CMK (cell line): ENCODE measurements around the gene RNF10.
A peak's percentile ranks its signal among the peaks of the same experiment; 100 is the strongest.
"Not testable (repeated sequence)": the region's sequence is repeated elsewhere in the genome, so short reads cannot be mapped to it uniquely, and the experiment has no call there.

Experiments
- DNase-seq: peaks from one replicate; pipeline ENCODE4 v3.0.0-alpha.2; 2010; ENCODE audit warnings: low read depth

The RNF10 gene

DNA sequence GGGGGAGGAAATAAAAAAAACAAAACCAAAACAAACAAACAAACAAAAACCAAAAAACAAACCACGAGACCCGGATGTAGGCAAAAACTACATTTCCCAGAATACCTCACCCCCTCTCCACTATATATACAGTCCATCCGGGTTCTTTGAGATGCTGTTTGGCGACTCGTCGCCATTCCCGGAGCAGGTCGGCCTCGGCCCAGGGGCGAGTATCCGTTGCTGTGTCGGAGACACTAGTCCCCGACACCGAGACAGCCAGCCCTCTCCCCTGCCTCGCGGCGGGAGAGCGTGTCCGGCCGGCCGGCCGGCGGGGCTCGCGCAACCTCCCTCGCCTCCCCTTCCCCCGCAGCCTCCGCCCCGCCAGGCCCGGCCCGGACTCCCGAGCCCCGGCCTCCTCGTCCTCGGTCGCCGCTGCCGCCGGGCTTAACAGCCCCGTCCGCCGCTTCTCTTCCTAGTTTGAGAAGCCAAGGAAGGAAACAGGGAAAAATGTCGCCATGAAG, at the start of gene RNF10:
RNF10 (plus strand) TSS at position 154 of the 500 bp plus-strand sequence. CDS start 456 bp downstream, outside the sequence.
- peak; percentile 59 for DNase-seq

DNA sequence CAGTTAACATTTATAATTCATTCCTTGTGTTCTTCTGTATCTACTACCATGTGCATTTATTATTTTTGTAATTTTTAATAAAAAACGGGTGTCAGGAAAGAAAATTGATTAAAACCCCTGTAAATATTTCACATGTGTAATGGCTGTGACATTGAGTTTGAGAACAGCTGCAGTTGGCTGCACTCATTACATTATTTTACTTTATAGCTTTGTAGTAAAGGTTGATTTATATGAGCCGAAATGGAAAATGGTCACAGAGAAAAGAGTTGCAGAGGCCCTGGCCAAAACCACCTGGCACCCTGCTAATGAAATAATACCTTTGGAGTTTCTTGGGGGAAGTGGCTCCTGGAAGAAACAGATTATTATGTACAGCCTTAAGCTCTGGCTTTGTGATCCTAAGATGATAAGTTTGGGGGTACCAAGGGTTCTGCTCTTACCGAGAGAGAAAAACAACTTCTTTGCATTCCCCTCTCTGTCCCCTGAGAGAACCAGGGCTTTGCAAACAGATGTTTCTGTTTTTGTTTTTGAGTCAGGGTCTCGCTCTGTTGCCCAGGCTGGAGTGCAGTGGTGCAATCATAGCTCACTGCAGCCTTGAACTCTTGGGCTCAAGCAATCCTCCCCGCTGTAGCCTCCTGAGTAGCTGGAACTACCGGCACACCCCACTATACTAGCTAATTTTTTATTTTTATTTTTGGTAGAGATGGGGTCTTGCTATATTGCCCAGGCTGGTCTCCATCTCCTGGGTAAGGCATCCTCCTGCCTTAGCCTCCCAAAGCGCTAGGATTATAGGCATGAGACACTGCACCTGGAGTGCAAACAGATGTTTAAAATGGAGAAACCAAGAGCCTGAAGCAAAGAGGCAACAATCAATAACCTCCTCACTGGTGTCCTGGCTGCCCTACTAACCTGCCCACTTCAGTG, 47.9 kb upstream of the RNF10 start:
- no peak for DNase-seq

DNA sequence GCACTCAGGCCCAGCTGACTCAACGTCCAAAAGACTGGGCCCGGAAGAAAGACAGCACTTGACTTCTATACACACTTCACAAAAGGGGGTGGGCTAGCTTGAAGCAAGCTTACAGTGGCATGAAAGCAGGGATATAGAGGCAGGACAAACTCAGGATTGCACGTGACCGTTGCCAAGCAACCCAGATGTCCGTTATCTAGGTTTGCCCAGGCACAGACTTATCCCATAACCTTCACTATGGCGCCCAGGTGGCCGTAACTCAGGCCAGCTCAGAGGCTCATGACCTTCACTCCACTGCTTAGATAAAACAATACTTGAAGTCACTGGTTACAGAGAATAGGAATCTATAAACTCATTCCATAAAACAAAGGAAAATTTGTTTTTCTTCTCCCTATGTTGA, 46.6 kb upstream of the RNF10 start:
- not testable (repeated sequence) for DNase-seq

DNA sequence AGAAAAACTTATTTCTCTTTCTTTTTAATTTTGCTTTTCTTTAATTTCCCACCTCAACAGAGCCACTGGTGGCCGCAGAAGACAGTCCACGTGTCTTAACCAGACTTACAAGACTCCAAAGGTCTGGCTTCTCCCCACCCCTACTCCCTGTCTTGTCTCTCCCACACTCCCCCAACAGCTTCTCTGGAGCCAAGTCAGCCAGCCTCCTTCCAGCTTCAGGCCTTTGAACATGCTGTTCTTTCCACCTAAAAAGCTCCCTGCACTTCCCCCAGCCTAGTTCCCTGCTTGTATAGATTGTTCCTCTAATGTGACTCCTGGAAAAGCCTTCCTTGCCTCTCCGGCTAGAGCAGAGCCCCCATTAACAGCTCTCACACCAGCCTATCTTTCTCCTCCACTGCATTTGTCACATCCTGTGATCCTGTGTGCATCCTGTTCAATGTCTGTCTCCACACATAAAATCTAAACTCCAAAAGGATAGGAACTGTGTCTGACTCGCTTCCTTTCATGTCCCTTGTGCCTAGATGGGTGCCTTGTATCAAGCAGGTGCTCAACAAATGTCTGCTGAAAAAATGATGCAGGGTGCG, 46.0 kb upstream of the RNF10 start:
- DNase-seq = no peak

DNA sequence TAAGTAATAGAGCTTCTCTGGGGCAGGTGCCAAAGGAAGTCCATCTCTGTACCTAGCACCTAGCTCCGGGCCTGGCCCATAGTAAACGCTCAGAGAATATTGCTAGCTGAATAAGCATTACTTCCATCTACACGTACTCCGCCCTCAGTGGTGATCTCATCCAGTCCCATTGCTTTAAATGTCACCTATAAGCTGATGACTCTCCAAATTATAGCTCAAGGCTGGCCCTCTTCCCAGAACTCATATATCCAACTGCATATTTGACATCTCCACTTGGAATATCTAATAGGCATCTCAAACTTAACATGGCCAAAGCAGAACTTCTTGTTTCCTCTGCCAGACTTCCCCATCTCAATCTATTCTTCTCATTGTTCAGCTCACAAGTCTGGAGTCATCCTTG, 45.1 kb upstream of the RNF10 start:
- DNase-seq = no peak

DNA sequence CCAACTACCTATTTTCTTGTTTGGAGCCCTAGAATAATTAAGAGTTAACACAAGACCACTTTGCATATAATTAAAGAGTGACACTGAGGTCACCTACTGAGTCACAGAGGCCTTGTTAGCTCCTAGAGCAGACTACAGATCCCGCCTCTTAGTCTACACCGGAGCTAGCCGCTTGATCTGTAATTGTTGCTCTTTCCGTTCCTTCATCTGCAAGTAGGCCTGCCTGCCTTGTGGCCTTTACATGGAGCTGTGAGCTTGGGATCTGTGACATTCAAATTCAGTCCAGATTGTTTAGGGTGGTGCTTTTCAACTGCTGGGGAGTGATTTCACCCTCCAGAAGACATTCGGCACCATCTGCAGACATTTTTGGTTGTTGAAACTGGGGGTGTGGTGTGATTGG, 43.8 kb upstream of the RNF10 start:
- no peak for DNase-seq

DNA sequence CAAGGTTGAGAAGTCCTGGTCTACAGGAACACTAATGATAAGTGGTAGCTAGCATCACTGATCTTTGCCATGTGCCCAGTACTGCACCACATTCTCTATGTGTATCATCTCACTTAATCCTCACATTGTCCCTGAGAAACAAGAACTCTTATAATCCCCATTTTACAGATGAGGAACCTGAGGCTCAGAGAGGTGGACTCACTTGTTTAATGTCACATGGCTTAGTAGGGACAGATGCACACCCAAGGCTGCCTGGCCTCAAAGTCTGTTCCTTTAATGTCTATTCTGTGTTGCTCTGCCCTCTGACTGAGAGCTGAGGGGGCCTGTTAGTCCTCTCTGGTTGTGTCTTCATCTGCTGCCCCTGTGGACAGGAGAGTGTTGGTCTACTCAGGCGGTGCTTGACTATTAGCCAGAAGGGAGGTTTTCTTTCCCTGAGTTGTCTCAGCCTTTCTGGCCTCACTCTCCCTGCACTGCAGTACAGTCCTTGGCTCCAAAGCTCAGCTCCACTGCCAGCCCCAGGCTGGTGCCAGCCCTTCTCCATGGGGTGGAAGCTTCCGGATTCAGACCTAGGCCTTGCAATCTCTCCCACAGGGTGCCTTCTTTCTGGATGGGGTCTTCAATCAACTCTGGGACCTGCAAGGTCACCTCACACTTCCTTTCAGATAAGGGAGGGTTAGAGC, 43.2 kb upstream of the RNF10 start:
- DNase-seq = no peak

DNA sequence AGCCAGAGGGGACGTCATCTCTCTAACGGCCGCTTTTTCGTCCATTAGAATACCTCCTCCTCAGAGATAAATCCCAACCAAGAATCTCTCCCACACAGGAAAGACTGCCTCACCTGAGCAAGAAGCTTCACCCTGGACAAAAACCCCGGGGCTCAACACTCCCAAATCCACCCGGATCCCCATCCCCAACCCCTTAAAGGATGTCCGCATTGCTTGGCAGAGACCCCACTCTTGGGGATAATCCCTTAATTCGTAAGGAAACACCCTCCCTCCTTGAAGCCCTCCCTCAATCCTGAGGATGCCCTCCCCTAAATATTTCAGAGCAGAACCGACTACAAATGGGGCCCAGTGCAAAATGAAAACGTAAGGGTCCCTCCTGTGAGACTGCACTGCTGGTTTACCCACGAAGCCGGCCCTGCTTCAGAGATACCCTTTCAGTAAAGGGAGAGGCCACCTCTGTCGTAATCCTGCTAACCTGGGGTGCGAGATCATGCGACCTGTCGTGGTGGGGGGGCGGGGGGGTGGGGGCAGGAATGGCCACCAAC, 38.9 kb upstream of the RNF10 start:
- no peak for DNase-seq

DNA sequence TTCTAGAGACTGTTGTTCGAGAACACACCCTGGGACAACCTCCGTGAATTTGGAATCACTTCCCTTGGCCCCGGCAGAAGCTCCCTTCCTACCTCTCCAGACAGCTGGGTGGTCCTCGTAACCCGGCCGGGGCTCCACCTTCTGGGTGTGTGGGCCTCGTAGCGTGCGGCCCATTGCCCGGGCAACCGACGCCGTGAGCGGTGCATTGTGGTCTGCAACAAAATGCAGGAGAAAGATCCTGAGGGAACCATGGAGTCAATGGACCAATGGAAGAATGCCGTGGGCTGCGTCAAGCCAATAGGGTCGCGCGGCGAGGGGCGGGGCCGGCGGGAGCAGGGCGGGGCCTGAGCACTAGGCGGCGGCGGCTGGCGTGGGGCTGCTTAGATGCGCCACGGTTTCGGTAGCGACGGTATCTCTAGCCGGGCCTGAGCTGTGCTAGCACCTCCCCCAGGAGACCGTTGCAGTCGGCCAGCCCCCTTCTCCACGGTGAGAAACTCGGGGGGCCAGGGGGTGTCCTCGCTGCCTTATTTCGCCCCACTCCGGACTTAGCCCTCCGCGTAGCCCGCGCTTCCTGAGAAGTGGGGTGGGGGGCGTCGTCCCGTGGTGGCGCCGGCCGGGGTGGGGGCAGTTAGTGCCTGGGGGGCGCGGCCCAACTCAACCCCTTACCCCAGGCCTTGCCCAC, 38.3 kb upstream of the RNF10 start, which contains the start of gene DYNLL1:
DYNLL1 (plus strand) TSS at position 383 of the 682 bp plus-strand sequence. CDS start 309 bp downstream, outside the sequence.
- DNase-seq = peak; percentile 95

DNA sequence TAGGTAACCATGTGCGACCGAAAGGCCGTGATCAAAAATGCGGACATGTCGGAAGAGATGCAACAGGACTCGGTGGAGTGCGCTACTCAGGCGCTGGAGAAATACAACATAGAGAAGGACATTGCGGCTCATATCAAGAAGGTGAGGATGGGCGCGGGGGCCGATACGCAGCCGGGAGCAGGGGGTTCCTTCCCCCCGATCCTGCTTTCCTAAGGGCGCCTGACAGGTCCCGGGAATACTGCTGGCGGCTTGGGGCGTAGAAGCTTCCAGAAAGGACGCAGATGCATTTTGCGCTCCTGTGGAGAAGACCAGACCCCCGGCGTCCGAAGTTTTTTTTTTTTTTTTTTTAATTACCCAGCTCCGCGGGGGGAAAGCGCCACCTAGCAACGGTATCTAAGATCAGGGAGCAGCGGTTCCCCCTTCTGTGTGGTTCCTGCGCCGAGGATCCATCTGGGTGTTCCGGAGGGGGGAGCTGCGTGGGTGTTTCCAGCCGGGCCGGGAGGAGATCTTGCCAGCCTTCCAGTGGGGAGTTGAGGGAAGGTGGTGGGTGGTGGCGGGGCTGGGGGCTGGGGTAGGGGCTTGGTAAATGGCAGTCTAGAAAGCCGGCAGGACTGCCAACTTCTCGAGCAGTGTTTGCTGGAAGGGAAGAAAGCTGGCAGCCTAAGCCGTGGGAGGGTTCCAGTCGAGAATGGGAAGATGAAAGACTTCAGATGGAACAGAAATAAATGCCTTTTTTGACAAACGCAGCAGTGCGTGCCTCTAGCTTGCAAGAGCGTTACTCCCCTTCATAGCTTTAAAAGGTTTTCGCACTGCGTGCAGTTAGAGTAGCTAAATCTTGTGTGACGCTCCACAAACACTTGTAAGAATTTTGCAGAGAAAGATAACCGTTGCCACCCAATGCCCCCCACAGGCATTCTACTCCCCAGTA, 37.5 kb upstream of the RNF10 start:
- peak; percentile 71 for DNase-seq

DNA sequence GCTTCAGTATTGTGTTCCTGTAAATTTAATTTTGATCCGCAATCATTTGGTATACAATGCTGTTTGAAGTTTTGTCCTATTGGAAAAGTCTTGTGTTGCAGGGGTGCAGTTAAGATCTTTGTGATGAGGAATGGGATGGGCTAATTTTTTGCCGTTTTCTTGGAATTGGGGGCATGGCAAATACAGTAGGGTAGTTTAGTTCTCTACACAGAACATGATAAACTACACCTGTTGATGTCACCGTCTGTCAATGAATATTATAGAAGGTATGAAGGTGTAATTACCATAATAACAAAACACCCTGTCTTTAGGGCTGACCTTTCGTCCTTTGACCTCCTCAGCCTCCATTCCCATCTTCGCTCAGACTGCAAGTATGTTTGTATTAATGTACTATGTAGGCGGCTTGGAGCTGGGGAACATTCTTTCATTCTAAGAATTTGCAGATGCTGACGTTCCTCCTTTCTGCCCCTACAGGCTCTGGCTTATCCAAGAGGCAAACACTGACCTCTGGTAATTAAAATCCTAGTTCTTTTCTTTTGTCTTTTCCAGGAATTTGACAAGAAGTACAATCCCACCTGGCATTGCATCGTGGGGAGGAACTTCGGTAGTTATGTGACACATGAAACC, 36.5 kb upstream of the RNF10 start:
- DNase-seq = no peak

DNA sequence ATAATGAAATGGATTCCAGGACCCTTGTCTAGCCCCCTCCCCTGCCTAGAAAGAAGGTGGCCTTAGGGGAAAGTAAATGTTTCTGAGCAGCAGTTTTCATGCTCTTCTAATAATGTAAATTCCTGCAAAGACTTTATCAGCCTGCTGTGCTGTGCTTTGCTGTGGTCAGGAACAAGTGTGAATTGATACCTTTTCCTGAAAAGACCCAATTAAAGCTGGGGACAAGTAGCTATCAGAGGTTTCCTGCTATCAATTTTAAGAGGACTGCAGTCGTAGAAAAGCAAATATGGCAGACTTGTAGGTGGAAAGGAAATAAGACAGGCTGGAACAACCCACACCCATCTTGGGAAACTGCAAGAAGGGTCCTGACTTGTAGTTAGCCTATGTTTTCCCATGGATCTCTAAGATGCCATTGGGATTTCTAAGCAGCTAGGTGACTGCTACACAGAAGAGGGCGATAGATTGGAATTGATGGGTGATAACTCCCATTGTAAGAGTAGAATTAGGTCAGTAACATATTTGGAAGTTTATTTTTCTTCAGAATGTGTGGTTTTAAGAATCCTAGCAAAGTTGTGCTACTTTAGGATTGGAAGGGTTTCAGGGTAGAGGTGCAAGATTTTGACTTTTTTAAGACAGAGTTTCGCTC, 35.2 kb upstream of the RNF10 start:
- no peak for DNase-seq

DNA sequence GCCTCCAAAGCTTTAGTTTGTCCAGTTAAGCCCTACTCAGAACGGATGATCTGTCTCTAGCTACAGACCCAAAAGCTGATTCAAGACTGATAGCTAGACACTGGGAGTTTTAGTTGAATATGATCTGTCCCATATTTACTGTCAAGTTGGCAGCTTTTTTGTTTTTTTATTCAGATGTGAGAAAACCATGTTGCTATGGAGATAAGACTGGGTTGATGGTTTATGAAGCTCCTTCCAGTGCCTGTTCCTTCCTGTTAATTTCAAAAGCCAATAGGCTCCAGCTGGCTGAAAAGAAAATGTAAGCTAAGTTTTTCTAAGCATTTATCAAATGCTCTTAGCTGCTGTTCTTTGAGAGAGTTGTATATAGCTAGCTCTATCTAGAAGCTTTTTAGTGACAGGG, 33.6 kb upstream of the RNF10 start:
- DNase-seq = no peak

DNA sequence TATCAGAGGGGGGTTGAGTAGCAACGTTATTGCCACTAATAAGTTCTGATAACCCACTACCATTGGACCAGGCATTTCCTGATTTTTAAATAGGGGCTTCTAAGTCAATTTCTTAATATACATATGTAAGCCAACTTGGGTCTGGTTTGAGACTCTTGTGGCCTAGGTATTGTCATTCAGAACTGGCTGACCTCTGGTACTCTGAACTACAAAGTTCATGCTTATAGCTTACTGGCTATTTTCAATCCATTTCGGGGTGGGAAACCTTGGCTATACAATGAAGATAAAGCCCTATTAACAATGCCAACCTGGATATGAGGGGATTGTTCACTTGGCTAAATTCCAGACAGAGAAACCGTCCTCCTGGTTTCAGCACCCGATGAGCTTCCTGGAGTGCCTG, 29.6 kb upstream of the RNF10 start:
- no peak for DNase-seq

DNA sequence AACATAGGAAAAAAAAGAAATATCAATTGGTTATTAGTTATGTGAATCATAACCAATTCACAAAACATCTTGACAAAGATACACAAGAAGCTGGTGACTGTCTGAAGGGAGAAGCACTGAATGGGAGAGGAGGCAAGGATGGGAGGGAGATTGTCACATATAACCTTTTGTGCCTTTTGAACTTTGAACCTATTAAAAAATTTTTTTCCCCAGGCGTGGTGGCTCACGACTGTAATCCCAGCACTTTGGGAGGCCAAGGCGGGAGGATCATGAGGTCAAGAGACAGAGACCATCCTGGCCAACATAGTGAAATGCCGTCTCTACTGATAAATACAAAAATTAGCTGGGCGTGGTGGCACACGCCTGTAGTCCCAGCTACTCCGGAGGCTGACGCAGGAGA, 25.6 kb upstream of the RNF10 start:
- DNase-seq = no peak

DNA sequence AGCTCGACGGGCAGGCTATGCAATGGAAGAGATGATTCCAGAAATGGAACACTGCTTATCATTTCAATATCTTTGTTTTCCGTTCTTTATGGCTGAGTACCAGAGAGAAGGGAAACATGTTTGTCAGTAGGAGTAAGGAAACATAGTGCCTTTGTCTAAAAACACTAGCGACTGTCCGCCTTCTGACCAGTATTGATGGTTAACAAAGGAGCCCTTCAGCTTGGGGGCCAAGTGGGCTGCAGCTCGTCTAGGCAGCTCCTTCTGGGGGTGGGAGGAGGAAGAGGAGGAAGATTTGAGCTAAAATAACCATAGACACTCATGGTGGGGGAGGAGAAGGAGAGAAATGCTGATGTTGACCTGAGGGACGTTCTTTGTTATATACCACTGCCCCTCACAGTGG, 20.2 kb upstream of the RNF10 start:
- no peak for DNase-seq

DNA sequence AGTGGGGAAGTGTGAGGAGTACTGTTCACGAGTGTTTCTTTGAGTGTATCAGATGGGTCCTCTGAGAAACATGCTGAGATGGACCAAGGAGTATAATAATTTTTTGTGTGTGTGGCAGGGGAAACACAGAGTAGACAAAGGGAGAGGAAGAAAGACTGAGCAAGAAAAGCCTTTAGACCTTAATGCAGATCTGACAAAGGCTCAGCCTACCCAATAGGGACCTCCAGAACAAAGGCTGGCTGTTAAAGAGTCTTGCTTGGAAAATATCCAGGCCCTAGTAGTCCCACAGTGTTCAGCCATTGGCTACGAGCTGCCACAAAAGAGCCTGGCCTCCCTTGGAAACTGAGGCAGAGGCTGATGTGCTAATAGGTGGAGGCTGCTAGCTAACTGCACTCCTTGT, 18.7 kb upstream of the RNF10 start:
- no peak for DNase-seq

DNA sequence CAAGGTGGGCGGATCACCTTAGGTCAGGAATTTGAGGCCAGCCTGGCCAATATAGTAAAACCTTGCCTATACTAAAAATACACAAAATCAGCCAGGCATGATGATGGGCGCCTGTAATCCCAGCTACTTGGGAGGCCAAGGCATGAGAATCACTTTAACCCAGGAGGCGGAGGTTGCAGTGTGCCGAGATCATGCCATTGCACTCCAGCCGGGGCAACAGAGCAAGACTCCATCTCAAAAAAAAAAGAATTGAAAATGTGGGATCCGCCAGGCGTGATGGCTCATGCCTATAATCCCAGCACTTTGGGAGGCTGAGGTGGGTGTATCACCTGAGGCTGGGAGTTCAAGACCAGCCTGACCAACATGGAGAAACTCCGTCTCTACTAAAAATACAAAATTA, 14.8 kb upstream of the RNF10 start:
- DNase-seq = not testable (repeated sequence)

DNA sequence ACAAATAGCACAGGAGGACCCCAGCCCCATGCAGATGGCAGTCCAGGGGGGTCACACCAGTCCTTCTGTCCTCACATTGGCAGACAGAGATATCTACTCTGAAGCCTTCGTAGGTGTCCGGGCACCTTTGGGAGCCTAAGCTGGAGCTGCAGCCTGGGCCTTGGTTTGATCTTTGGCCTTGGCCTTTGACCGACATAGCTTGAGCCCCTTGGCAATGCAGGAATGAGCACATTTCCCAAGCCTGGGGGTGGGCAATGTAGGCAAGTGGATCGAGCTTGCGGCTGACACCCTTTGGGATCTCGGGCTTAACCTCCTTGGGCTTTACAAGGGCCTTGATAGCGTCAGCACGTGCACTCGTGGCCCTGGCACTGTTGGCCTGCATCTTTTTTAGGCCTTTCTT, 11.6 kb upstream of the RNF10 start:
- DNase-seq = no peak
